Measurements from ENCODE around the gene PTPN1. TPM values are rescaled to one million over a fixed set of nuclear protein-coding genes. Genes with fewer than 3 reads are reported as not detected.

Gene PTPN1
- total RNA-seq, 1 donor from 2014 or later, result 47.5 TPM

GRCh38 chr20:50498071-50498776, 12.0 kb upstream of the PTPN1 start:
- Mint-ChIP-seq H3K4me1 (ENCODE audit: low read depth, unreplicated experiment) (no peaks in the 10 kb centered on the region), H3K27me3 (ENCODE audit: unreplicated experiment) (no peaks in the 10 kb centered on the region), H3K4me3 (ENCODE audit: unreplicated experiment) (no peak overlapping the region), H3K27ac (ENCODE audit: unreplicated experiment) (no peak overlapping the region), H3K9me3 (ENCODE audit: unreplicated experiment) (peaks cover 4% of the 10 kb centered on the region), H3K36me3 (ENCODE audit: unreplicated experiment) (no peaks in the 10 kb centered on the region)
- DNase-seq, result no peak
- no peak for TF ChIP-seq CTCF (IDR thresholded peaks at IDR 0.05; ENCODE audit: partially characterized antibody, unreplicated experiment)

- no peak for TF ChIP-seq CTCF (IDR thresholded peaks at IDR 0.05; ENCODE audit: partially characterized antibody, unreplicated experiment)
- Mint-ChIP-seq H3K9me3 (ENCODE audit: unreplicated experiment) (peaks cover 4% of the 10 kb centered on the region), H3K4me1 (ENCODE audit: low read depth, unreplicated experiment) (no peaks in the 10 kb centered on the region)
Measured at GRCh38 chr20:50499938-50500337, 10.2 kb upstream of the PTPN1 start.

GRCh38 chr20:50501972-50502745, 8.0 kb upstream of the PTPN1 start:
- TF ChIP-seq CTCF (IDR thresholded peaks at IDR 0.05; ENCODE audit: partially characterized antibody, unreplicated experiment), result no peak
- no peak overlapping the region for H3K4me3 Mint-ChIP-seq (ENCODE audit: unreplicated experiment)
- peaks cover 2% of the 10 kb centered on the region for H3K9me3 Mint-ChIP-seq (ENCODE audit: unreplicated experiment)
- H3K27ac Mint-ChIP-seq (ENCODE audit: unreplicated experiment), result no peak overlapping the region
- DNase-seq, result no peak
- no peaks in the 10 kb centered on the region for H3K27me3 Mint-ChIP-seq (ENCODE audit: unreplicated experiment)
- H3K4me1 Mint-ChIP-seq (ENCODE audit: low read depth, unreplicated experiment), result no peaks in the 10 kb centered on the region
- H3K36me3 Mint-ChIP-seq (ENCODE audit: unreplicated experiment), result no peaks in the 10 kb centered on the region

More at GRCh38 chr20:50499938-50500337, 10.2 kb upstream of the PTPN1 start:
- H3K4me3 Mint-ChIP-seq (ENCODE audit: unreplicated experiment), result no peak overlapping the region
- H3K36me3 Mint-ChIP-seq (ENCODE audit: unreplicated experiment), result no peaks in the 10 kb centered on the region
- no peak overlapping the region for H3K27ac Mint-ChIP-seq (ENCODE audit: unreplicated experiment)
- no peaks in the 10 kb centered on the region for H3K27me3 Mint-ChIP-seq (ENCODE audit: unreplicated experiment)
- no peak for DNase-seq

GRCh38 chr20:50504231-50504823, 5.9 kb upstream of the PTPN1 start:
- no peak for DNase-seq
- no peak overlapping the region for H3K27ac Mint-ChIP-seq (ENCODE audit: unreplicated experiment)

More at GRCh38 chr20:50504231-50504823, 5.9 kb upstream of the PTPN1 start:
- Mint-ChIP-seq H3K36me3 (ENCODE audit: unreplicated experiment) (no peaks in the 10 kb centered on the region), H3K9me3 (ENCODE audit: unreplicated experiment) (peaks cover 5% of the 10 kb centered on the region), H3K4me1 (ENCODE audit: low read depth, unreplicated experiment) (peaks cover 2% of the 10 kb centered on the region), H3K27me3 (ENCODE audit: unreplicated experiment) (no peaks in the 10 kb centered on the region), H3K4me3 (ENCODE audit: unreplicated experiment) (no peak overlapping the region)
- no peak for TF ChIP-seq CTCF (IDR thresholded peaks at IDR 0.05; ENCODE audit: partially characterized antibody, unreplicated experiment)
